HS-5 (cell line): Measurements from ENCODE around the gene TAF7.
A peak's percentile ranks its signal among the peaks of the same experiment; 100 is the strongest.
"Not testable (repeated sequence)": the region's sequence is repeated elsewhere in the genome, so short reads cannot be mapped to it uniquely, and the experiment has no call there.

Experiments
- DNase-seq: peaks from one replicate; pipeline ENCODE4 v3.0.0-alpha.2; 2012; ENCODE audit warnings: low read depth

TAF7 gene

GRCh38 chr5:141320225-141321169 lies at the start of gene TAF7:
Gene TAF7, minus strand, starts transcription at chr5:141320784. Its CDS starts 740 bp downstream, at chr5:141320044.
- DNase-seq = peak; percentile 18

GRCh38 chr5:141366016-141366896 lies 45.7 kb upstream of the TAF7 start:
- no peak for DNase-seq

- DNase-seq = no peak
These were observed 43.5 kb upstream of the TAF7 start, which contains the start of gene PCDHGA5 for GRCh38 chr5:141363952-141364660. Gene PCDHGA5, plus strand, starts transcription at chr5:141364162. Its CDS starts 169 bp downstream, at chr5:141364331.

- no peak for DNase-seq
These were observed 42.1 kb upstream of the TAF7 start for GRCh38 chr5:141362719-141363118.

- no peak for DNase-seq
These were observed 40.1 kb upstream of the TAF7 start for GRCh38 chr5:141360685-141361084.

GRCh38 chr5:141359790-141360426 lies 39.3 kb upstream of the TAF7 start, which contains the start of gene PCDHGB2:
Gene PCDHGB2, plus strand, starts transcription at chr5:141359994. Its CDS starts 142 bp downstream, at chr5:141360136.
- DNase-seq = peak; percentile 4

- DNase-seq = no peak
These were observed 36.4 kb upstream of the TAF7 start for GRCh38 chr5:141356950-141357349.

- no peak for DNase-seq
These were observed 35.5 kb upstream of the TAF7 start for GRCh38 chr5:141356133-141356532.

- DNase-seq = no peak
These were observed 35.1 kb upstream of the TAF7 start for GRCh38 chr5:141355641-141356040.

- DNase-seq = no peak
These were observed 34.4 kb upstream of the TAF7 start, which contains the start of gene PCDHGA4 for GRCh38 chr5:141354900-141355469. Gene PCDHGA4, plus strand, starts transcription at chr5:141355021. Its CDS starts 87 bp downstream, at chr5:141355108.

- no peak for DNase-seq
These were observed 31.0 kb upstream of the TAF7 start for GRCh38 chr5:141351591-141351990.

GRCh38 chr5:141349917-141350619 lies 29.5 kb upstream of the TAF7 start, which contains the start of gene PCDHGB1:
Gene PCDHGB1, plus strand, starts transcription at chr5:141350099. Its CDS starts 162 bp downstream, at chr5:141350261.
- no peak for DNase-seq

- DNase-seq = not testable (repeated sequence)
These were observed 25.4 kb upstream of the TAF7 start for GRCh38 chr5:141346017-141346416.

GRCh38 chr5:141345327-141345726 lies 24.7 kb upstream of the TAF7 start:
- DNase-seq = no peak

GRCh38 chr5:141343953-141344463 lies 23.4 kb upstream of the TAF7 start:
- no peak for DNase-seq

- no peak for DNase-seq
These were observed 22.8 kb upstream of the TAF7 start, which contains the start of gene PCDHGA3 for GRCh38 chr5:141343242-141343952. Gene PCDHGA3, plus strand, starts transcription at chr5:141343829. Its CDS starts 205 bp downstream, at chr5:141344034.

GRCh38 chr5:141342773-141343172 lies 22.2 kb upstream of the TAF7 start:
- no peak for DNase-seq

GRCh38 chr5:141340781-141341354 lies 20.3 kb upstream of the TAF7 start:
- DNase-seq = not testable (repeated sequence)
